ENCODE results near the gene RTN4R. TPM values are rescaled to one million over a fixed set of nuclear protein-coding genes. Genes with fewer than 3 reads are reported as not detected.

Gene RTN4R
- total RNA-seq, 4 donors from 2014 or later, result 9.1 to 15.7 (median 12.9) TPM

GRCh38 chr22:20228055-20228938 is 39.8 kb downstream of the RTN4R start:
- DNase-seq (ENCODE audit: low spot score in 2 of 2), result no peak
- TF ChIP-seq CTCF (IDR thresholded peaks at IDR 0.05) (no peak), POLR2A (IDR thresholded peaks at IDR 0.05) (no peak)
- H3K4me3 ChIP-seq (ENCODE audit: low read depth, poor library complexity, severe bottlenecking), result no peak overlapping the region
- intact Hi-C loops (cut with DNase I; ENCODE audit: low total_unique reads), result no loop called here
- WGBS, 2 donors, result 74 to 79% methylated on average over 12 to 14 of the region's 23 CpGs

- TF ChIP-seq POLR2A (IDR thresholded peaks at IDR 0.05), result no peak
- no peak for TF ChIP-seq CTCF (IDR thresholded peaks at IDR 0.05)
- 58 to 75% methylated on average over 7 of the region's 7 CpGs for WGBS, 2 donors
- H3K4me3 ChIP-seq (ENCODE audit: low read depth, poor library complexity, severe bottlenecking), result no peak overlapping the region
- no peak for DNase-seq (ENCODE audit: low spot score in 2 of 2)
- intact Hi-C loops (cut with DNase I; ENCODE audit: low total_unique reads), result no loop called here
Measured at GRCh38 chr22:20227363-20227762, 40.8 kb downstream of the RTN4R start.

- DNase-seq (ENCODE audit: low spot score in 2 of 2), result no peak
- WGBS, 2 donors, result 79 to 86% methylated on average over 17 of the region's 17 CpGs
- TF ChIP-seq CTCF (IDR thresholded peaks at IDR 0.05) (no peak), POLR2A (IDR thresholded peaks at IDR 0.05) (no peak)
- H3K4me3 ChIP-seq (ENCODE audit: low read depth, poor library complexity, severe bottlenecking), result no peak overlapping the region
- intact Hi-C loops (cut with DNase I; ENCODE audit: low total_unique reads), result no loop called here
Measured at GRCh38 chr22:20226760-20227350, 41.3 kb downstream of the RTN4R start.

GRCh38 chr22:20226077-20226716 is 41.9 kb downstream of the RTN4R start:
- 86 to 96% methylated on average over 4 to 11 of the region's 14 CpGs for WGBS, 2 donors
- intact Hi-C loops (cut with DNase I; ENCODE audit: low total_unique reads), result no loop called here
- no peak for DNase-seq (ENCODE audit: low spot score in 2 of 2)

GRCh38 chr22:20225693-20225966 is 42.5 kb downstream of the RTN4R start:
- WGBS, 2 donors, result 80 to 92% methylated on average over 2 of the region's 2 CpGs
- intact Hi-C loops (cut with DNase I; ENCODE audit: low total_unique reads), result no loop called here
- TF ChIP-seq POLR2A (IDR thresholded peaks at IDR 0.05) (no peak), CTCF (IDR thresholded peaks at IDR 0.05) (no peak)
- no peak for DNase-seq (ENCODE audit: low spot score in 2 of 2)
- no peak overlapping the region for H3K4me3 ChIP-seq (ENCODE audit: low read depth, poor library complexity, severe bottlenecking)

More at GRCh38 chr22:20226077-20226716, 41.9 kb downstream of the RTN4R start:
- no peak overlapping the region for H3K4me3 ChIP-seq (ENCODE audit: low read depth, poor library complexity, severe bottlenecking)
- TF ChIP-seq POLR2A (IDR thresholded peaks at IDR 0.05) (no peak), CTCF (IDR thresholded peaks at IDR 0.05) (no peak)

Data from lower leg skin (tissue), 4 donors.